Stimulated activated CD4-positive, alpha-beta T cell treated with anti-CD3 and anti-CD28 coated beads, Interleukin-4, amount 100 ng/mL, for 24 hours (primary cell): ENCODE data around the gene MPO.

Source experiments
- DNase-seq: peaks from one replicate; pipeline ENCODE4 v3.0.0-alpha.2; 2020

The MPO gene, protein sequence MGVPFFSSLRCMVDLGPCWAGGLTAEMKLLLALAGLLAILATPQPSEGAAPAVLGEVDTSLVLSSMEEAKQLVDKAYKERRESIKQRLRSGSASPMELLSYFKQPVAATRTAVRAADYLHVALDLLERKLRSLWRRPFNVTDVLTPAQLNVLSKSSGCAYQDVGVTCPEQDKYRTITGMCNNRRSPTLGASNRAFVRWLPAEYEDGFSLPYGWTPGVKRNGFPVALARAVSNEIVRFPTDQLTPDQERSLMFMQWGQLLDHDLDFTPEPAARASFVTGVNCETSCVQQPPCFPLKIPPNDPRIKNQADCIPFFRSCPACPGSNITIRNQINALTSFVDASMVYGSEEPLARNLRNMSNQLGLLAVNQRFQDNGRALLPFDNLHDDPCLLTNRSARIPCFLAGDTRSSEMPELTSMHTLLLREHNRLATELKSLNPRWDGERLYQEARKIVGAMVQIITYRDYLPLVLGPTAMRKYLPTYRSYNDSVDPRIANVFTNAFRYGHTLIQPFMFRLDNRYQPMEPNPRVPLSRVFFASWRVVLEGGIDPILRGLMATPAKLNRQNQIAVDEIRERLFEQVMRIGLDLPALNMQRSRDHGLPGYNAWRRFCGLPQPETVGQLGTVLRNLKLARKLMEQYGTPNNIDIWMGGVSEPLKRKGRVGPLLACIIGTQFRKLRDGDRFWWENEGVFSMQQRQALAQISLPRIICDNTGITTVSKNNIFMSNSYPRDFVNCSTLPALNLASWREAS

DNA sequence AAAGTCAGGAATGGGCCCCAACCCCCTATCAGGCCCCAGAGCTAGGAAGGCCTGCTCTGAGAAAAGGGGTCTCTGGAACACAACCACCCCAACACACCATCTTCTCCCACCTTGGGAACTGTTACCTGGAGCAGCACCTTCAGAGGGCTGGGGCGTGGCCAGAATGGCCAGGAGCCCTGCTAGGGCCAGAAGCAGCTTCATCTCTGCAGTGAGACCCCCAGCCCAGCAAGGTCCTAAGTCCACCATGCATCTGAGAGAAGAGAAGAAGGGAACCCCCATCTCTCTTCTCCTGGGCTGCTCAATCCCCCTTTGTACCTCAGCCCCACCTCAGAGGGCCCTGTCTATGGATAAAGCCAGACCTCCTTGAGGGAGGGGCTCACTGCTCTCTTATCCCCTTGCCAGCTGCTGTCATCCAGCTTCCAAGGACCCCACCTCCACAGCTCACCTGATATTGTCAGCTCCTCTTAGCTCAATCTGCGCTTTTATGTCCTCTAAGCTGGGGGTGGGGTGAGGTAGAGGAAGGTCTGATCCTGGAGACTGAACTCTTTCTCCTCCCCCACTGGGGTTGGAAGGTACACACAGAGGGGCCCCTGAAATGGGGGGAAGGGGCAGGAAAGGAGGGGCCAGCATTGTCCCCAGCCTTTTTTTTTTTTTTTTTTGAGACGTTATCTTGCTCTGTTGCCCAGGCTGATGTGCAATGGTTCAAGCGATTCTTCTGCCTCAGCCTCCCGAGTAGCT is at the start of gene MPO:
Gene MPO (minus strand): TSS at position 456 of the 738 bp plus-strand sequence. CDS start 177 bp downstream, at position 279.
- DNase-seq: no peak

DNA sequence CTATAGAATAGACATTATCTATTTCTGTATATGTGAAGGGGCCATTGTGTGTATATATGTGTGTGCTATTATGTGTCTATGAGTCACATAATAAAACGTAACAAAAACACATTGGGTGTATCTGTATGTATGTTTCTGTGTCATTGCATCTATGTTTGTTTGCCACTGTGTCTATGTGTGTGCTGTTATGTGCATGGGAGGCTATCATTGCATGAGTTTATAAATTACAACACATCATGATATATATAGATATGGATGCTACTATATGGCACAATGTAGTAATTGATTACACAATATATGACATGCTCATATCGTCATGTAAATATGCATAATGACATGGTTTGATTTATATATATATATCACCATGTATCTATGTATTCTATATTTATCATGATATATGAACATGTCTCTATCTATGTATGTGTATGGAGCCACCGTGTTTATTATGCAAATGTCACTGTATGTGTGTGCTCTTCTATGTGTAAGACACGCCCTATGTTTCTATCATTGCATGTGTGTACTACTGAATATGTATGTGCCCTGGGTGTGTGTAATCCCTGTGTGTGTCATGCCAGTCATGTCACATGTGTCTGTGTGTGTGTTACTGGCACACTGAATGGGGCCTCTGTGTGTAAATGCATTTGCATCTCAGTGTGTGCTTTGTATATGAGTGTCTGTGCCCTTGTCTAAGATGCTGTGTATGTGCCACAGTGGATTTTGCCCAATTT is 49.2 kb upstream of the MPO start:
- DNase-seq: peak; percentile 76

DNA sequence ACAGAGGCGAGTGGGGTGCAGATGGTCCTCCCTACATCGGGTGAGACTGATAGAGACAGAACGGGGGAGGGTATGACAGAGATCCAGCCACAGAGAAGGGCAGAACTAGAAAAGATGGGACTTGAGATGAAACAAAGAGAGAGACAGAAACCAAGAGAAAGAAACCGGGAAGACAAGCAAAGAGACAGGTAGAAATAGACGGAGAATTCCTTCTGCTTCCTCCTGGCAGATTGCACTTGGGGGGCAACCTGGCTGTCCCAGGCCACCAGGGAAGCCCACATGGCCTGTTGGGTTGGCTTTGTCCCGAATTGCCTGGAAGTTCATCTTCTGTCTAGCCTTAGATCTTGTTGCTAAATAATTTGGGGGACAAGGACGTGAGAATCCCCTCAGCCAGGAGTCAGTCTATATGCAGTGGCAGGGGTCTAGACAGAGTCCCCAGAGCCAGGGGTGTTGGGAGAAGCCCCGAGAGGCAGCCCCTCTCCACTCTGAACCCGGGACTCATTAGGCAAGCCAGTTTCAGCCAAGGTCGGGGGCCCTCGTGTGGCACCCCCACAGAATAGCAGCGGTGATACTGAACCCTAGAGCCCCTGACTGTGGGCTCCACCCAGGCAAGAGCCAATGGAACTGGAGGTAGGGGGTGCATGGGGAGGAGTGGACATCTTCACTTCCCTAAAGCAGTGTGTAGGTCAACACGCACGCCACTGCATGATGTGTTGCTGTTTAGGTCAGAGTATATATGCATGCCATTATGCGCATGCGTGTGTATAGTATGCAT is 48.5 kb upstream of the MPO start:
- DNase-seq: peak; percentile 90

DNA sequence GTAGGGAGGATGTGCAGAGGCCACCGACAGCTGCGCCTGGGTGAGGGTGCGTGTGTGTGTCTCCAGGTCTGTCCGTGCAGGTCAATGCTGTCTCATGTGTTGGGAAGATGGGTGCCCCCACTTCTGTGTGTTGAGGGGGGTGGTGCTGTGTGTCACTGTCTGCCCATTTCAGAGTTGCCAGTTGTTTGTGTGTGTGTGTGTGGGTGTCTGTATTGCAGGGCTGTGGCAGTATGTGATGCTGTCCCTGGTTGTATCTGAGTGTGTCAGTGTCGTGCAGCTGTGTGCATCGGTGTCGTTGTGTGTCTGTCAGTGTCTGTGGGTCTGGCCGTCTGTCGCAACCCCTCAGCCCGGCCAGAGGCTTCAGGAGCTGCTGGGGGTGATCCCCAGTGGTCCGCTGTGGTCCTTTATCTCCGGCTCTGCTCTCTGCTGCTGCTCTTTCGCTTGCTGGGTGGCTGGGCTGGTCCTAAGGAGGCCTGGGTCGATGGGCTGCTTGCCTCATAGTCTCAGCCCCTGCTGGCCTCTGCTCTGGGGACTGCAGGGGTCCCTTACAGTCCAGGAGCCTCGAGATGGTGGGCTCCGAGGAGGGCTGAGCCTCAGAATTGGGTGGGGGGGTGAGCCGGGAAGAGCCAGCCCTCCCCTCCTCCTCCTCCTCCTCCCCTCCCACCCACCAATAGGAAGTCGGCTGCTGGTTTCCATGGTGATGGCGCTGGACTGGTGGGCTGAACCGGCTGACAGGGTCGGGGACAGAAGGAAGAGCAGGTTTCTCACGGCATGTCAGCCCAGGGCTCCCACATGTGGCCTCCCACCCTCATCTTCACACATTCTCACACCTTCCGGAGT is 47.7 kb upstream of the MPO start, which contains the start of gene TSPOAP1:
Gene TSPOAP1 (minus strand): TSS at position 601 of the 840 bp plus-strand sequence. CDS start 875 bp downstream, outside the sequence.
- peak; percentile 87 for DNase-seq

DNA sequence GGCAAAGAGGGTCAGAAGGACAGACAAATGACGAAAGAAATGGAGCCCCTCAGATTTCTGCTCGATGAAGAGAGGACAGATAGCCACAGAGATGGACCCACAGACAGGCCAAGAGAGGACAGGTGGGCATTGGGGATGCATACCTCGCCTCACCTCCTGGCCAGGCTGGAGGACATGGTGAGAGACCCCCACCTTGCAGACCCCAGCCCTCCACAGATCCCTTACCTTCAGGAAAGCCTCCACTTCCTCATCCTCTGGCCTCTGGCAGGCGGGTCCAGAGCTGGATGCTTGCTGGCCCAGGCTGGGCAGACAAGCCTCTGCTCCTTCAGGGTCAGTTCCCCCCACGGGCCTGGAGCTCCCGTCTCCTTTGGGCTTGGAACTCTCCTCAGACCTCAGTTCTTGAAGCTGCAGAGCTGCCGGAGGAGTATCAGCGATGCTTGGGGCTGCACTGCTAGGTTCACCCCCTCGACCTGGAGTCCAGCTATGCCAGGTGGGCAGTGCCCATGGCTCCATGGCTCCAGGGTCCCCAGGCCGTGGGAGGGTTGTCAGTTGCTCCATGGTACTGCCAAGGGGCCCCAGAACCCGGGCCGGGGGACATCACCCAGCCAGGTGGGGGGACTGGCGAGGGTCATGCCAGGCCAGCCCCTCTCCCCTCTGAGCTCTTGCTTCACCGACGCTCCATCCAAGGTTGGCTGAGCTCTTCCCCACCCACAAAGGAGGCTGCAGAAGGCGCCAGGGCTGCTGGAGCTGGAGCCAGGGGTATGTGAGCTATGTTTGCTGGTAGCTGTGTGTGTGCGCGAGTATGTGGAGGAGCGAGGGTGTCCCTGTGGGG is 46.8 kb upstream of the MPO start:
- DNase-seq: peak; percentile 37

GRCh38 chr17:58326609-58327362 is 46.1 kb upstream of the MPO start:
- no peak for DNase-seq

DNA sequence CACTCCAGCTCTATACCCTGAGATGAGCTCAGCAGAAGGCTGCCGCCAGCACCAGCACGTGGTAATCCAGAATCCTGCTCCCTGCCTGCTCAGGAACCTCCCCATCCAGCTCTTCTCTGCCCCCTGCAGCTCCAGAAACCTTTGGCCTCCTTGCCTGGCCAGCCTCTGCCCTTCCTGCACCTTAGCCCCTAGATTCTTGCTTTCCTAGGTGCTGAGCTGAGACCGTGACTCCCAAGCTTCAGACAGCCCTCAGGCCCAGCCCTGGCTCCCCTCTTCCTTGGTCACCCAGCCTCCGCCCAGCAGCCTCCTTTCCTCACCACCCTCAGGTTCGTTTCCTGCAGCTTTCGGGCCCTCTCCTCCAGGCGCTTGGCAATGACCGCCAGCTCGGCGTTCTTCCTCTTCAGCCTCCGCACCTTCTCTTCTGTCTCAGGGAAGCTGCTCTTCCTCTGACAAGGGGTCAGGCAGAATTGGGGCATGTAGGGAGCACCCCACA is 45.3 kb upstream of the MPO start:
- DNase-seq: no peak

DNA sequence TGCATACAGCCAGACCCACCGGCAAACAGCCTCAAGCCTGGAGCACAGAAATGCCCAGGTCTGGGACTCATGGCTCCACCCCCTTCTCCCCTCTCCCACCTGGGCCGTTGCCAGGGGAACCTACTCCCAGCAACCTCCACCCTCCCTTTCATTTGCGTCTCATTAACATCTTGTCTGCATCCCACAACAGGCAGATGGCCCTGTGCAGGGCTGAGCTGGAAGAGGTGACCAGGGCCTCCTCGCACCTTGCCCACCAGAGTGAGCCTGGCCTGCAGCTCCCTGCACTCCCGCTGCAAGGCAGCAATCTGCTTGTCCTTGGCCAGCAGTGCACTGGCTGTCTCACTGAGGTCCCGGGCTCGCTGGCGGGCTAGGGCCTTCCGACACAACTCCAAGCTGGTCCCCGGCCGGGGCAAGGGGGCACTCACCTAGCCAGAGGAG is 44.6 kb upstream of the MPO start:
- no peak for DNase-seq

- no peak for DNase-seq
These were observed 43.9 kb upstream of the MPO start for GRCh38 chr17:58324409-58325288.

- no peak for DNase-seq
These were observed 43.3 kb upstream of the MPO start for GRCh38 chr17:58324056-58324408.

DNA sequence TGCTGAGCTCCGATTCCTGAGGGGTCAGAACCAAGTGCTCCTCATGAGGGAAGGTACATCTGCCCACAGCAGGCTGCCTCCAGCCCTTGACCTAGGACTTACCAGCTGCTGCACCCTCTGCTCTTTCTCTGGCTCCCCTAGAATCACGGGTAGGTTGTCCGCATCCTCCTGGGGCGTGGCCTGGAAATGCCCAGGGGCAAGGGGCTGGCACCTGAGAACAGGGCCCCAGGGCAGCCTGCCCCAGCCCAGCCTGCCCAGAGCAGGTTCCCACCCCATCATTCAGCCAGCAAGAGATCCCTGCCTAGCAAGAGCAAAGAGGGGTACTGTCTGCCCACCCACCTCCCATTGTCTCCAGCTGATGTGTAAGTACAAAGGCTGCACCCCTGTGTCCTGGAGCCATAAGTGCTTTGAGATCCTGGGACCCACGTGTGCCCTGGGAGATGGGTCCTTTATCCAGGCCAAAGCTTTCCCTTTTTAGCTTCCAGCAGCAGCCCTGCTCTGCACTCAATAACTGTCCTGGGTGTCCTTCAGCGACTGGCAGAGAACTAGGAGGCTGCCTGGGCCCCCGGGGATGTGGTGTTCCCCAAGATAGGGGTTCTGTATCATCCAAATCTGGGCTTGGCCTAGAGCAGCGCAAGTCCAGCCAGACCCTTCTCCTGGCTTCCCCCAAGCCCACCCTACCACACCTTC is 42.8 kb upstream of the MPO start:
- DNase-seq: no peak

- DNase-seq: no peak
These were observed 41.9 kb upstream of the MPO start for GRCh38 chr17:58322581-58323185.

DNA sequence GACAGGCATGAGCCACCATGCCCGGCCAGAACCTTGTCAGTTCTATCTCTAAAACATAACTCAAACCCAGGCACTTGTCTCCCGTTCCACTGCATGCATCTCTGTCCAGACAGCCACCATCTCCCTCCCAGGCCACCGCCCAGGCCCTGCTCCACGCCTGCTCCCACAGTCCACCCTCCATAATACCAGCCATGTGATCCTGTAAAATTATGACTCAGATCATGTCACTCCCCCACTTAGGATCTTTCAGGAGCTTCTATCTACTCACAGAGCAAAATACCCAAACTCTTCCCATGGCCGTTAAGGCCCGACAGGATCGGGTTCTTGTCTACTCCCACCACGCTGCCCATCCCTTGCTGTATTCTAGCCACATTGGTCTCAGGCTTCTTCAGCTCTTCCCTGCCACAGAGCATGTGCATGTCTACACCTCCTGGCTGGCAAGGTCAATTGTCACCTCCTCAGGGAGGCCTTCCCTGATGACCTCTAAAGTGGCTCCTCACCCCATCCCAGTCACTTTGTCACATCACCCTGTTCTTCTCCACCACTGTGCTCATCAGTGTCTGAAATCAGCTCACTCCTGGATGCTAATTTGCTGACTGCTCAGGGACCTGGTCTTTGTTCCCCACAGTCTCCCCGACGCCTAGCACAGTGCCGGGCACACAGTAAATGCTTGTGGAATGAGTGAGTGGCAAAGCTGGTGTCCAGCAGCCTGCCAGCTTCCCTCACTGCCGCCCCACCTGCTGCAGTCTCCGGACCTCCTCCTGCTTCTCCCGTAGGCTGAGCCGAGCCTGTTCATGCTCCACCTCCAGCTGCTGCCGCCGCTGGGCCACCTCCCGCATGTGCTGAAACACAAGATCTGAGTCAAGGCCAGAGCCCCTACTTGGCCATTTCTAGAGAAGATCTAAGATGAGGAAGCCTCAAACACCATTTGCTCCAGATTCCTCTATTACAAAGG is 41.1 kb upstream of the MPO start:
- no peak for DNase-seq

DNA sequence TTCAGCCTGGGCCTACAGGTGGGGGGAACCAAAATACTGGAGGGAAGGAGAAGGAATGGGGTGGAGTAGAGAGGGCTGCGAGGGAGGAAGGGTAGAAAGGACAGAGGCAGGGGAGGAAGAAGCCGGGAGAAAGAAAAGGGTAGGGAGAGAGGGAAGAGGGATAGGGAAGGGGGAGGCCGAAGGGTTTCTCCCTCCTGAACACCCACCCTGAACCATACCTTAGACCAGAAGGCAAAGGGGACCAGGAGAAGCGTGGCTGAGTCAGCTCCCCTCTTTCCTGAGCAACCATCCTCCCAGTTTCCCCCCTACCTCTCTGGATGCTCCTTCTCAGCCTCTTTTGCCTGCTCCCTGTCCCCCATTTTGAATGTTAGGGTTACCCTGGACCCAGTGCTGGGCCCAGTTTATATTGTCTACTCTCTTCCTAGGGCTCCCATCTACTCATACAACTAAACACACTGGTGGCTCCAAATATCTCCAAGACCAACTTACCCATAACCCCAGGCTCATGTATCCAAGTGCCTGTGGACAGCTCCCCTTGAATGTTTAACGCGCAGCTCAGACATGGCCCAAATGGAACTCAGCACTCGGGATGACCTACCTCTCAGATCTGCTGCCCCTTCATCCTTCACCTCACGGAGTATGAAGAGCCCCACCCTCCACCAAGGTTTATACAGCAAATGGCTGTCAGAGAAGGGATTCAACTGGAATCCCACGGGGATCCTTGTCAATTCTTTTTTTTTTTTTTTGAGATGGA is 40.0 kb upstream of the MPO start:
- no peak for DNase-seq

GRCh38 chr17:58320163-58320558 is 39.4 kb upstream of the MPO start:
- no peak for DNase-seq
